Stimulated activated naive CD4-positive, alpha-beta T cell (primary cell): ENCODE results near the gene HELZ.

Experiments
- DNase-seq, 6 experiments: peaks; one replicate each; lab custom pipeline; 2025; lab: John Stamatoyannopoulos, UW

HELZ gene

DNA sequence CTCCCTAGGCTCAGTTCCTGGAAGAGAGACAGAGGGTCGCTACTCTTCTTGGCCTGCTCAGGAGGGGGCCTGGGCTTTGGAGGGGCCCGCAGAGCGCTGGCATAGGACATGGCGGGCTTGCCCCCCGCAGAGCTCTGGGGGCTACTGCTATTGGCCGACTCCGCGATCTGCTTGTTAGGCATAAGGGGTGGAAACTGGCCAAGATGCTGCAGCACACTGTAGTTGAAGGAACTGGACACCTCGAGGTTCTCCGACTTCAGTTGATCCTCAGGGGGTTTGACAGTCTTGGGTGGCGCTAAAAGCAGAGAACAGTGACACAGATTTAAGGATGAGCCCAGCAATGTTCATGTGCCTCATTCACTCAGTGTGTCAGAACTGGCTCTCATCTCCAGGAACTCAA is 166.7 kb downstream of the HELZ start:
- no peak for DNase-seq

DNA sequence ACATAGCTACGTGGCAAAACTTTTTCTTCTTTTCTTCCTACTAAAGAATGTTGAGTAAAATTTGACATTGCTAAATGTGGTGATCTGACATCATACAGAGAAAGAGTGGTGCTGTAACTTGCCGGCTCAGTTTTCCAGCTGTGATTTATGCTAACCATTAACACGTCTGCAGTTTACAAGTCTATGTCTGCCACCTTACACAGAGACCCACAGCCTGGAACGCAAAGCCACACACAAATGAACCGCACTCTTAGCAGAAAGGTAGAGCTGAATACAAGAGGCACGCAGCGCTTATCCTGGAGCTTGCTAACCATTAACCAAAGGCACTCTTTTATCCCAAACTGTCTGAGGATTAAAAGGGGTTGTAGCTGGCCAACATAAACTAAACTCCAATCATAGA is 168.7 kb downstream of the HELZ start:
- no peak for DNase-seq

DNA sequence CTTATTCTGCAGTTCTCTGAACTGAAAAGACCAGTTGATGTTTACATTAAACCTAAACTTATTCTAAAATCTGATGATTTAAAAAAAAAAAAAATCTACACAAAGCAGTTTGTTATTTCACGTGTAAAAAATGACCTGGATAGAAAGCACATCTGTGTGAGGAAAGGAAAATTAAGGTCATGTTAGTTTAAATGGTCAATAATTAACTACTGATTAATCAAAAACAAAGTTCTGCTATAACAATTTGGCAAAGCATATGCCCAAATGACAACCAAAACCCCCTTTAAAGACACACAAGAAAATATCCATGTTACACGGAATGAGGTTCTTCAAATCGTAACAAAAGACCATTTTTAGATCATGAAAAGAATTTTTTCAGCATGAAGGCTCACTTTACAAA is 170.2 kb downstream of the HELZ start:
- DNase-seq = no peak

DNA sequence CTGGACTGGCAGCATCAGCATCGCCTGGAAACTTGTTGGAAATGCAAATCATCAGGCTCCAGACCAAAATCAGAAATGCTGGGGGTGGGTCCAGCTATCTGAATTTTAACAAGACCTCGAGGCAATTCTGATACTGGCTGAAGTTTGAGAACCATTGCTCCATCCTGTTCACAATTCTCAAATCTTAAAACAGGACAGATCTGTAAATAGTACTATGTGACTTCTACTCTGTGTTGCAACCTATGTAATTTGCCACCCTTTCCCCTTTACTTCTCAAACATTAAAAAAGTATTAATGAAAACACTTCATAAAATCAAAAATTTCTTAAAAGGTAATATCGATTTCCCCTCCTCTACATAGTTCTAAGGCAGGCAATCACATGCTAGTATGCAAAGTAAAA is 172.1 kb downstream of the HELZ start:
- no peak for DNase-seq

DNA sequence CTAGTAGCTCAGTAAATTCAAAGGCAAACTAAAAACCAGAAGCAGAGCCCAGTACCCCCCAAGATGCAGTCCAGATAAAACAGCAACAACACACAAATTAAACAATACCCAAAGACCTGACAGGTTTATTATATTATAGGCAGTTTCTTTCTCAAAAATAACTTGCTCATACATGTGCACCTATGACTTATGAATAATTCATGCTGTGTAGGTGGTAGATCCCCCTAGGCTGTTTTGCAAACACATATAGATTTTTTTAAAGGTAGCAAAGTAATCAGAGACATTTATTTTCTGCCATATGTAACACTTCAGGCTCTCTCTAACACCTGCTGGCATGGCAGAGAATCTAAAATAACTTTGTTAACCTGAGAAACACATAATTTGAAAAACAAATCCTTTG is 173.4 kb downstream of the HELZ start:
- DNase-seq = no peak

DNA sequence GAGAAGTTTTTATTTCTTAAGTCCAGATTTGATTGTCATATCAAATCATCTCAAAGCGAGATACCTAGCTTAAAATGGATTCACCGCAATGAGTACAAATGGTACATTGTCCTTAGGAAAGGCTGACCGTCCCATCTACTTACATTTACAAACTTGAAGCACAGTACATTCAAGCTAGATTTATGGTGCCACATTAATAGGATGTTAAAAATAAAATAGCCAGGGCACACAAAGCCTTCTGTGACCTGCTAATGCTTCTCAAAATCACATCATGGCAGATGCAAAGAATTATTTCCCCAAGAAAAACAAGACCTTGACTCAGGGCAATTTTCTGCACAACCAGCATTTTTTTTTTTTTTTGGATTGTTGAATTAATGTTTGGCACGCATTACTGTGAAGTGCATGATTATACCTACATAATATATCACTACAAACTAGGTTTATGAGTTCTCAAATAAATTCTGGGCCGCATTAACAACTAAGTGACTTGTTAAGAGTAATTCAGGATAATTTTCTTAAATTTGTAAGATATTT is 175.3 kb downstream of the HELZ start:
- no peak for DNase-seq

DNA sequence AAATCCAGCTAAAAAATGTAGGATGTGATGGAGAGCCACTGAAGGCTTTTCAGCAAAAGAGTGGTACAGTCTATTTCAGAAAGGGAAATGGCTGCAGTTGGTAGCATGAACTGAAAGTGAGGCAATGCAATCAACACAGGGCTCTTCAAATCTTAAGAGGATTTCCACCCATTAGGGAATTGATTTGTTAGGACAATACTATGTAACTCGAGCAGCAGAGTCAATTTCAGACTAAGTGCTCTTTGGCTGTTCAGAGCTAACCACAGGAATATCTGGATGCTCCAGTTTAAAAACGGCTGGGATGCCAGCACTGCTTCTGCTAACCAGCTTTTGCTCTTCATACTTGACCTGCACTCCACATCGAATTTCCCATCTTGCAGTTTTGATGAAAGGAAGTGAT is 176.0 kb downstream of the HELZ start:
- no peak for DNase-seq

DNA sequence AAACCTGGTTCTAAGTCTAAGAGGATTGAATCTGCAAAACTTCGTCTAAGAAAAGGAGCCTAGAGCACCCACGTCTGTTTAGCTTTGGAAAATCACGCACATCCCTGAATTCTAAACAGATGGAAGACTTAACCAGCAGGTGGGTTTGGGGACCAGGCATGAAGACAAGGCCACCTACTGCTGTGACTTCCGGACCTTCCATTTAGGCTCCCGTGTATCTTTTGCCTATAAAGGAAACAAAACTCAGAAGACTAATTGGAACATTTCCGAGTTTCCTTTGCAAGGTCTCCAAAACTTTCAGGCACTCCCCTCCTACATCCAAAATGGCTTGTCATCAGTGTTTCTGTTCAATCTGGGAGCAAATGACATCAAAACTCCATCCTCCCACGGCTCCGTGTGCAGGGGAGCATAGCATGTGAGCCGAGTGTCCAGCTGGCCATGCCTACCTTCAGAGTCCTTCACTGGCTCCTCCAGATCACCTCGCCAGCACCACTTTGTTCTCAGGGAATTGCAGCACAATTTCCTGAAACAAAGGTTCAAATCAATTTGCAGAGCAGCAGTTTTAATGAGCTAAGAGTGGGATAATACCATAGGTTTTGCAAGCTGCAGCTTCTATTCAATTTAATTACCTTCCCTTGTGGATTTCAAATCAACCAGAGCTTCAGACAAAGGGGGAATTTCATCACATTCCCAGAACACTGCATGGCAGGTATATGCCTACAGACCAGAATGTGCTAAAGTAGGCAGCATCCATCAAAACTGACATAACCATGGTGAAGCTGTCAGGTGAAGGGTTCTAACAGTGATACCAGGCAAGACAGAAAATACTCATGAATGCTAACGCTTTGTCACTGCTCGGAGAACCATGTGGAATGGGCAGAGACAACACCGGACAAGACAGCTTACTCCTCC is 177.2 kb downstream of the HELZ start:
- no peak for DNase-seq

DNA sequence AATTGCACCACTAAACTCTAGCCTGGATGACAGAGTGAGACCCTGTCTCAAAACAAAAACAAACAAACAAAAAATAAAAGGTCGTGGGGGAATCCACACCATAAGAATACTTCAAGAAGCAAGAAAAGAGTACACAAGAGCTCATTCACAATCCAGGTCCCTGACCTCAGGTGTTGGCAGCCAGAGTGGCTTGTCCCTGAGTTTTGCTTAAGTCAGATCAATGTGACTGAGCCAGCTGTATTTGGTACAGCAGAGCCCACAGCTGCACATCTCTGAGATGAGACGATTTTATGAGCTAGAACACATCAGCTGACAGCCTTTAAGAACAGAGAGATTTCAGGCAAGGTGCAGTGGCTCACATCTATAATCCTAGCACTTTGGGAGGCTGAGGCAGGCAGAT is 178.3 kb downstream of the HELZ start:
- DNase-seq = no peak

DNA sequence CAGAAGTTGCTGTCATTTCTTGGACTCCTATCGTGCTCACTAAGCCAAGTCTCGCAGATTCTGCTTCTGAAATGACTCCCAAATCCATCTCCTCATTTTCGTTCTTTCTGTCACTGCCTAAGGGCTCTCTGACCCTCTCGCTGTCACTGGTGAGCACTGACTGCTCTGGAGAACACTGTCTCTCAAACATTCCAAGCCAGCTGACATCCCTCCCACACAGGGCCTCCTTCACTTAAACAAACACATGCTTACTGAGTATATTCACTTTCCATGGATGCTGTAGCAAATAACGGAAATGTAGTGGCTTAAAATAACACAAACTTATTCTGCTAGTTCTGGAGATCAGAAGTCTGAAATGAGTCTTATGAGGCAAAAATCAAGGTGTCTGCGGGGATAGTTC is 181.9 kb downstream of the HELZ start:
- no peak for DNase-seq

DNA sequence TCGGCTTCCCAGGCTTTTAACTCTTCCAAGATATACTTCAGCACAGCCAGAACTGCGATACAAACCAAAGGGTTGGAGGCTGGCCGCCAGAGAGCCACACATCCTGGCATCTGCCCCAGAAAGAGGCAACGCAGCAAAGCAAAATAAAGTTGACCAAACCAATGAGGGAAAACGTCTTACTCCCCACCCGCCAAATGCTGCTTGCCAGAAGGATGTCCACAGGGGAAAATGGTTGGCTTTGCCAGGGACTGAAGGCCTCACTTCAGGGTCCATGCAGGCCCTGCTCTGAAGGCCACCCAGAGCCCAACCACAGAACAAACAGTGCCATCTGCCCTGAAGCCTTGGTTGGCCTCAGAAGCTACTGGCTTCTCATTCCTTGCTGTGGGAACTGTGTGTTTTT is 185.6 kb downstream of the HELZ start:
- no peak for DNase-seq

DNA sequence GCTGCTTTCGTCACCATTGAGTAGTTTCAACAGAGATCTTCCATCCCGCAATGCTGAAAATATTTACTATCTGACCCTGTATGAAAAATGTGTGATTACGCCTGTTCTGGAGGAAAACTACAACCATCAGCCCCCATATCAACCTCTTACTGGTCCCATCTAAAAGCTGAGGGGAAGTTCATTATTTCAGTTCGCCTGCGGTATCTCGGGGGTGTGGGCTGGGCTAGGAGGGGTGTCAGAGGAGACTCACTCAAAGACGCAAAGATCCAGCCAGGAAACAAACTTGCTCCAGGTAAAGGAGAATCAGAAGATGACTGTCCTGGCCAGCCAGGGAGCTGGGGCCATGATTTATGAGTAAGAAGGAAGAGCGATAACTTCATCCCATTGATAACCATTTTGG is 187.0 kb downstream of the HELZ start:
- no peak for DNase-seq

DNA sequence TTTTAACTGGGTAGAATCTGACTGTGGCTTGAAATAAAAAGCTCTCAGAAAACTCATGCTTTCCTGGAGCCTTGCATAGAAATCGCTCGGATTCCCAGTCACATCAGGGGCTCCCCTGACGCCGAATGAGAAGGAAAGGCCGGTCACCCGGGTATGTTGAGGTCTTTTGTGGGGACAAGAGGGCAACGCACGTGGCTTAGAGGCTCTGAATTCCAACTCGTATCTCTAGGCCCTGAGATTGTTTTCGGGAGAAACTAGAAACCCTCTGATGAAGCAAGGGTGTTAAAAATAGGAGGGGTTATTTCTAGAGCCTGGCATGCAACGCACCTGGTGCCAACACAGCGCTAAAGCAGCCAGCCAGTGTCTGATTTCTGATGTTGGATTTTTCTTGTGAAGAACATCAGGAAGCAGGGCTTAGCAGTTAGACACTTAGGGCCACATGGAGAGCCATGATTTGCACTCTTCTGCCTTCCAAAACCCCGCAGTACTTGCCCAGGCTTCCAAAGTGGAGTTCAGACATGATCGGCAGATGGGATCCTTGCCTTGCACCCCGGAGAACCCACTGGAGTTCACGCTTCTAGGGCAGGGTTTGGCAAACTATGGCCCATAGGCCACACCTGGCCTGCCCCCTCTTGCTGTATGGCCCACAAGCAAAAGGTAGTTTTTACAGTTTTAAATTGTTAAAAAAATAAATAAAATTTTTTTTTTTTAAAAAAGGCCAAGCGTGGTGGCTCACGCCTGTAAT is 188.1 kb downstream of the HELZ start:
- DNase-seq = no peak

DNA sequence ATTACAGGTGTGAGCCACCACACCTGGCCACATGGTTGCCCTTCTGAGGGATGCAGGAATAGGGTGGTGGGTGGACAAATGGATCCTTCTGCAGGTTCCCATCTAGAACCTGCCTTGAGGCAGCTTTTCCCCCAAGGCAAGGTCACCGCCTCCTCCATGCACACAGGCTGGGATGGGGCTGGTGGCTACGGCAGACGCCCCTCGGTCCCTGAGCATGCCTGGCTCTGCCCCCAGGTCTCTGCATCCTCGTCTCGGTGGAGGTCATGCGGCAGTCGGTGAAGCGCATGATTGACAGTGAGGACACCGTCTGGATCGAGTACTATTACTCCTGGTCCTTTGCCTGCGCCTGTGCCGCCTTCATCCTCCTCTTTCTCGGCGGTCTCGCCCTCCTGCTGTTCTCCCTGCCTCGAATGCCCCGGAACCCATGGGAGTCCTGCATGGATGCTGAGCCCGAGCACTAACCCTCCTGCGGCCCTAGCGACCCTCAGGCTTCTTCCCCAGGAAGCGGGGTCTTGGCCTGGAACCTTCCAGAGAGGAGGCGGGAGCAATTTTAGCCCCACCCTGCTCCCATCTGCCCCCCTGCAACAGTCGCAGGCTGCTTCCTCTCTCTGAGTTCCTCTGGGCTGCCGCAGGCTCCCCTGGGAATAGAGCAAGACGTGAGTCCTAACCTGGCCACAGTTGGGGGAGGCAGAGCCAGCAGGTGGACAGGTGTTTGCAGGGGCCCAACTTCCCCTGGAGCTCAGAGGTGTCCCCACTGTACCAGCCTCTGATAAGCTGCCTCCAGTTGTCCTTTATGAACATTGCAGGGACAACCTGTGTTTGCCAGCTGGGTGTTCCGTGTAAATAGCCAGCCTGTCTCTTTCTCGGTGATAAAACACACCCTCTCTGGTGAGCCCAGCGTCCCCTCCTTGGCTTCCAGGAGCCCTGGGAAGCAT is 188.9 kb downstream of the HELZ start:
- DNase-seq = no peak

DNA sequence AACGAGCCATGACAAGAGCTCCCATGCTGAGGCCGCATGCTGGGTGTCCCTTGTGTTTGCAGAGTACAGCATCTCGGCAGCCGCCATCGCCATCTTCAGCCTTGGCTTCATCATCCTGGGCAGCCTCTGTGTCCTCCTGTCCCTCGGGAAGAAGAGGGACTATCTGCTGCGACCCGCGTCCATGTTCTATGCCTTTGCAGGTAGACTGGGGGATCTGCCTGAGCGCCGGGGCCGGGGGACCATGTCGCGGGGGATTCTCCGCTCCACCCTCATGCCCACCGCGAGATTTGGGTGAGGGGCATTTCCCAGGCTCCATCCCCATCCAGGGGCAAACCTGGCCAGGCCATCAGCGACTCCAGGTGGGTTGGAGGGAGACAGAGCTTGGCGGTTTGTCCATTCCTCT is 190.0 kb downstream of the HELZ start:
- no peak for DNase-seq

DNA sequence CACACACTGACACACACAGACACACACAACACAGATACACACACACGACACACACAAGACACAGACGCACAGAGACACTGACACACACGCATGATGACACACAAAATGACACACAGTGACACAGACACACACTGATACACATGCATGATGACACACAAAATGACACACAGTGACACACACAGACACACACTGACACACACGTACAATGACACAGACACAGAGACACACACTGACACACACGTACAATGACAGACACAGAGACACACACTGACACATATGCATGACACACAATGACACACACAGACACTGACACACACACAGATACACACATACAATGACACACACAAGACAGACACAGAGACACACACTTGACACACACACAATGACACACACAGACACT is 190.4 kb downstream of the HELZ start:
- no peak for DNase-seq

DNA sequence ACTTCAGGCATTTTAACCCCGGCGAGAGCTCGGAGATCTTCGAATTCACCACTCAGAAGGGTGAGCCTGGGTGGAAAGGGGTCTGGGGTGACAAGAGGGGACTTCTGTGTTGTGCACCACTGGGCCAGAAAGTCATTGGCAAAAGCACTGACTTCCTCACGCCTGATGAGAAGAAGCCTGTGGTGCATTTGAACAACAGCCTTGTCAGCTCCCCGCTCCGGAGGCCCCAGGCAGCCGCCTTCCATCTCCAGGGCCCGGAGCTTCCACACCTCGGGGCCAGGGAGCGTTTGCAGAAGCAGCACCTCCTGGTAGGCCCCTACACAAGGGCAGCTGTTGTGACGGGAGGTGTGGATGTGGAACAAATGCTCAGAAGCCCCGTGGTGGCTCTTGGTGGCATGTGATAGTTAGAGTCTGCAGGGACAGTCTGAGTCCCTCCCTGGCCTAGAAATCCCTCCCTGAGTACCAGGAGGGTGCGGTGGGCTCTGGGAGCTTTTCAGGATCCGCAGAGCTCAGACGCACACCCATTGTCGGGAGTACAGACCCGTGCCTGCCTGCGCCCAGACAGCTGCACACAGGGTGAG is 190.9 kb downstream of the HELZ start:
- DNase-seq = no peak

DNA sequence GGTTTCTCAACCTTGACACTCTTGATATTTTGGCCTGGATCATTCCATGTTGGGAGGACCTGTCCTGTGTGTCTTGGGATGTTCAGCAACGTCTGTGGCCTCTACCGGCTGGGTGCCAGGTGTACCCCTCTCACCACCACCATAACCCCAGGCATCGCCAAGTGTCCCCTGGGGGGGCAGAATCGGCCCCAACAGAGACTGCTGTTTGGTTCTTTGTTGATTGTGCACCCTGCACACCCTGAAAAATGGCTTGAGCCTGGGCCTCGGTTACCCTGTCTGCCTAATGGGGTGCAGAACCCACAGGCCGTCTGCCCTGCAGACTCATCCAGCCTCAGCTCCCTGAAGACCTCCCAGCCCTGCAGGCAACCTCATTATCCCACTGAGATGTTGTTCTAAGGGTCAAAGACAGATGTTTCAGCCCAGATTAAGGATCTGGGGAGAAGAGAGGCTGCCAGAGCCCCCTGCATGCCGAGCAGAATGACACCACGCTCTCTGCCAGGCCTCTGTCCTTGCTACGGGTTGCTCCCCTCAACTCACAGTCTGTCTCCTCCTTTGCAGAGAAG is 191.5 kb downstream of the HELZ start:
- DNase-seq = no peak

DNA sequence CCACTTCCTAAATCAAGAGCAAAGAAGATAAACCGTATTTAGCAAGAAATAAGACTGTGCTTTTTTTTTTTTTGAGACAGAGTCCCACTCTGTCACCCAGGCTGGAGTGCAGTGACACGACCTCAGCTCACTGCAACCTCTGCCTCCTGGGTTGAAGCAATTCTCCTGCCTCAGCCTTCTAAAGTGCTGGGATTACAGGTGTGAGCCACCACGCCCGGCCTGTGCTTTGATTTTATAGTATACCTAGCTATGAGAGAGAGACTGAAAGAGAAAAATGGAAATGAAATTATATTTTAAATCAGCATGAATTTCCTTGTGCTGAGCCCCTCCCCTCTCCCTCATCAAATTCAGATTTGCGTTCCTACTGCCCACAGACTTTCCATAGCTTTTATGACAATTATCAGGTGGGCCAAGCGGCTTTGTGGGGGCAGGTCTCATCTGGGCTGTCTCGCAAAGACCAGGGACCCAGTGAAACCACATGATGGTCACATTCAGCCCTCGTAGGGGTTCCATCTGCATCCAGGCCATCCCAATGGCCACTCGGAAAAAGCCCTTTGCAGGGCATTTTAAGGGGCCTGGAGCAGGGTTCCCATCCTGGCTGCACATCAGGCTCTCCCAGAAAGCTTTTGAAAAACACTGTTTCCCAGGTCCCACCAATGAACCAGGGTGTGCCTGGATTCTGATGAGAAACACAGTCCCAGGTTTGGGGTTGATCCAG is 192.1 kb downstream of the HELZ start:
- DNase-seq = no peak

DNA sequence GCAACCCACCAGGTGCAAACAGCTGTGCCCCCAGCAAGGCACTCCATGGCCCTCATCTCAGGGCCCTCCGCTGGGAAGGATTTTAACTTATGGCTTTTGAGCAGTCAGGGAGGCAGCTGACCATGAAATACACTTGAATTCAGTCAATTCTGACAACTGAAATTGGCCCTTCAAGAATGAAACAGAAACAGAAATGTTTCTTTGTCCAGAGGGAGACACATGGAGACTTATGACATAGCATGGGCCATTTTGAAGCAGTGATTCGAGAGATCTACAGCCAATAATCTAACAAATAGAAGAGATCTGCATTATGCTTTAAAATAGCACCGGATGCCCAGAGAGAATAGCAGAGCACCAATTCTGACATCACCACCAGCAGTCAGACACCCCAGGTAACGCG is 193.2 kb downstream of the HELZ start:
- DNase-seq = no peak

DNA sequence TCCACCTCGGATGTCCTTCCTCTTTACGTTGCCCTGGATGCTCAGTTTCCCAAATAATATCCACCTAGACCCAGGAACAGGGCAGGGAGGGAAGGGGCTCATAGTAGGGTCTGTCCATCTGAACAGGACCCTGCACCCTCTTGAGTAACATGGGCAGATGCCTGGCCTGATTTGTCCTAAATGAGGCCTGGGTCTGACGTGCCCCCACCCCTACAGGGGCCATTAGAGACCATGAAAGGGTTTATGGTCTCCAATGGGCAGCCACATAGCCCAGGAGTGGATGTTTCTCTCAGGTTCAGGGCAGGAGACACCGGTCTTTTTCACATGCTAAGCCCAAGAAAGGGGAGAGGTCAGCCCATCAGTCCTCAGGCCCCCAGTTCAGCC is 193.8 kb downstream of the HELZ start:
- no peak for DNase-seq
